NCI-H187 treated with DMSO at 0.1 percent for 48 hours (cell line): ENCODE measurements around the gene WDR44.
"Not testable (repeated sequence)": the region's sequence is repeated elsewhere in the genome, so short reads cannot be mapped to it uniquely, and the experiment has no call there.

Source experiments
- DNase-seq: peaks from one replicate; lab custom pipeline; 2025; lab: John Stamatoyannopoulos, UW

Gene WDR44

DNA sequence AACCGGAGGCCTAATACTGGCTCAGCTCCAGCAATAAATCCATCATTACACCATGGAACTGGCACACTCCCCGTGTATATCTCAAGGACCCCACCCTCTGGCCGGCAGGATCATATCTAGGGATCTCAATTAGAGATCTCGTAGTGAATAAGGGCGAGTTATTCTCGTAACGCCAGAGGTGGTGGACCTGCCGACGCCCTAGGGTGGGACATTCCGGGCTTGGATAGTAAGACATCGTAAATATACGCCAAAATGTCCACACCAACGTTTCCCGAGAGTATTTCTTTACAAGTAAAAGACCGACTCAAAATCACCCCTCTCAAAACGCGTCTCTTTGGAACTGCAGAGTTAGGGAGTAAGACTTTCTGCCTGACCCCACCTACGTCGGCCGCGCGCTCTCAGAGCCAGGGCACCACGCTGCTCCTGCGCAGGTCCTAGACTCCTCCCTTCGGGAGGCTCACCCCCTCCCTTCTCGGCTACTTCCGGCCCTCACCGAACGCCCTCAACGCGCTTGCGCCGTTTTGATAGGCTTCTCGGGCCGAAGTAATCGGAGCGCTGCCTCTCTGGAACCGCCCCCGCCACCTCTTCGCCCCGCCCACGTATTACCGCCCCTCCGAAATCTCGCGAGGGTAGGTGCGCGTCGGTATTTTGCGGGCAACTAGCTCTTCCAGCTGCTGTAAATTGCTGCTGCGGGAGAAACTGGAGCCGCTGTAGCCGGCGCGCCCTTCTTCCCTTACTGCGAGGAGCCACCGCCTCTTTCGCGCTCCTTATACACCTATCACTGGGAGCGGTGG, at the start of gene WDR44:
Gene WDR44 (plus strand): TSS at position 643 of the 794 bp plus-strand sequence. CDS start 398 bp downstream, outside the sequence.
- peak; percentile 70 for DNase-seq

GRCh38 chrX:118305827-118306226, 40.1 kb upstream of the WDR44 start:
- not testable (repeated sequence) for DNase-seq

DNA sequence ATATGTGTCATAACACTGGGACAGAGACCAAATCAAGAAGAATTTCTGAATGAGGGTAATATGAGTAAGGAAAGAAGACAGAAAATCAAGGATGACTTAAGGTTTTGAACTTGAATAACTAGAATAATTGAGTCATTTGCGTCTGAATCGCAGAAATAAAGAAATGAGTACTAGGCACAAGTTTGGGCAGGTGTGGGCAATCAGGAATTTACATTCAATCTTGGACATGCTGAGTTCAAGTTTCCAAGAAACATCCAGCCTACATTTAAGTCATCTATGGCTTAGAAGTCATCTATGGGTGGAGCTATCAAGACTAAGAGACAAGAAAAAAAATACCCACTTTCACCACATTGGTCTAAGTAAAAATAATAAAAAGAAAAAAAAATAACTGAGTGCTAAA, 30.4 kb upstream of the WDR44 start:
- DNase-seq = no peak

- DNase-seq = no peak
These were observed 21.3 kb upstream of the WDR44 start for GRCh38 chrX:118324588-118324987.

GRCh38 chrX:118325453-118325852, 20.5 kb upstream of the WDR44 start:
- no peak for DNase-seq

DNA sequence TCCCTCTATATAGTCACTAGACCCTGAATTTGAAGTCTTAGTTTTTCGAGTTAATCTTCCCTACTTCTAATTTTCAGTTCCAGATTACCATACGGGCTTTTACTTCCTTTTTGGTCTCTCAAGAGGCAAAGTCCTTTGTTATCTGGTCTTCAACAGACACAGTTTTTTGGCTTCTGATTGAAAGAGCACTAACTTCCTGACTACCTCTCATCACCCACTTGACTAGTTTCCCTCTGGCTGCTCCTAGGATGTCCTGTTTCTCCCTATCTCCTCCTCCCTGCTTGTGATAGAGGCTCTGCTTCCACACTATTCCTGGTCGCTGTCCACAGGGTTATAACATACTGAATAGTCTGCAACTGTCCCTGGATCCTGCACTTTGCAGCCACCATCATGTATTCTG, 16.7 kb upstream of the WDR44 start:
- DNase-seq = no peak

GRCh38 chrX:118337687-118338086, 8.2 kb upstream of the WDR44 start:
- DNase-seq = no peak

GRCh38 chrX:118338930-118339329, 7.0 kb upstream of the WDR44 start:
- DNase-seq = no peak

DNA sequence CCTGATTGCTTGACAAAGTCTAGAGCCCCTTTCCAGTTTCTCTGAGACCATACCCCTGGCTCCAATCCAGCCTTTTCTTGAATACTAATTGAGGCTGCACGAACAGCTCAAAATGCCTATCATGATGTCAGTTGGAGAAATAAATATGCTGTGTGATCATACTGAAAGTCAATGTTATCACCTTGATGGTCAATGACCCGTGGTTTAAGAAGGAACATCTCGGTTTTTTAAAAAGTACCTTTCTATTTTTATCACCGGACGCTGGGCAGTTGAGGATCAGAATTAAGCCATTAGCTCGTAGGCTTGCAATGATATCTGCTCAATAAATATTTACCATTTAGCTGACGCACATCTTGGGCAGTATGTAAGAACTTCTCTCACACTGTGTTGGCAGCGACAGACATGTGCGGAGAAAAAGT, 852 bp upstream of the WDR44 start:
- DNase-seq = no peak

GRCh38 chrX:118346258-118347094, 570 bp downstream of the WDR44 start:
- DNase-seq = no peak

- DNase-seq = no peak
These were observed 1.2 kb downstream of the WDR44 start for GRCh38 chrX:118347131-118347530.

DNA sequence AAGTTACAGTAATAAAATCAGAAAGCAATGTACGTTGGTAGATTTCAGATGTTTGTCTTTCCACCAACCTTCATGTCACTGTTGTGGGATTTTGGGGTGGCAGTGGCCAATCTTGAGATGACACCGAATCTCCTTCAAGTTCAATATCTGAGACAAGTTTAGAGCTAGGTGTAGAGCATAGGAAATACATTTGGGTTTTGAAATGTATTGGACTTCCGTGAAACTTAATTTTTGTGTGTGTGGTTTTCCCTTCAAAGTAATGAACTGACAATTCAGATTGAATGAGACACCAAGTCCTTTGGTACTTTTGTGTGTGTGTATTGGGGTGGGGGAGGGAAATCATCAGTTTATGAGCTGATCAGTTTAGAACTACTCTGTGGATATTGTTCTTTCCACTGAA, 1.8 kb downstream of the WDR44 start:
- DNase-seq = no peak

DNA sequence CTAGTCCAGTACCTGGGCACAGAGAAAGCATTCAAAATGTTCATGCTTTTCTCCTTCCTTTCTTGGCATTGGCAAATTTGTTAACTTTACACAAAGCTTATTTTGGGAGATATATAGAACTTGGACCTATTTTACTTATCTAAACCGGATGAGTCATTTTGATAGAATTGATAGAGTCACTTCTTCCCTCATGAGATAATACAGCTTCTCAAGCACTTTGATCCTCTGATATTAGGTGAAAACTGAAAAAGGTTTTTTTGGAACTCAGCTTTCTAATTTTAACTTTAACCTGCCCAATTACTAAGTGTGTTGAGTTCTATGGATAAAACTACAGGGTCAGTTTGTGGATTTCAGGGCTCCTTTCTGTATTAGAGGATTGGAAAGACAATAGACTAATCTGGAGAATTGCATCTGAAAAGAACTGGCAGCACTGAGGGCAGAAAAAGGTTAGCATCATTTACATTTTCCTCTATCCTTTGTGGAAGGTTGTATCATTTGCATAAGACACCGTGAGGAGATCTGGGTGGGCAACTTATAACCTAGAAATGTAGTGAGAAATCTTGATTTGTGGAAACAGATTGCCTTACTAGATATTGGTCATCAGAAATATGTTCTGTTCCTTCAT, 2.4 kb downstream of the WDR44 start:
- no peak for DNase-seq

DNA sequence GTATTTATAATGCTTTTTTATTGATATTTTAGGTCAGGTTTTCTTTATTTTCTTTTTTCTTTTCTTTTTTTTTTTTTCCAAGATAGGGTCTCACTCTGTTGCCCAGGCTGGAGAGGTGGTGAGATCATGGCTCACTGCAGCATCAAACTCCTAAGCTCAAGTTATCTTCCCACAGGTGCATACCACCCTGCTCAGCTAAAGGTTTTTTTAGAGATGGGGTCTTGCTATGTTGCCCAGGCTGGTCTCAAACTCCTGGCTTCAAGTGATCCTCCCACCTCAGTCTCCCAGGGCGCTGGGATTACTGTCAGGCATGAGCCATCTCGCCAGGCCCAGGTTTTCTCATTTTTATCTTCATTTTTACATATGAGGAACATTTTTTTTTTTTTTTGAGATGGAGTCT, 3.3 kb downstream of the WDR44 start:
- no peak for DNase-seq

DNA sequence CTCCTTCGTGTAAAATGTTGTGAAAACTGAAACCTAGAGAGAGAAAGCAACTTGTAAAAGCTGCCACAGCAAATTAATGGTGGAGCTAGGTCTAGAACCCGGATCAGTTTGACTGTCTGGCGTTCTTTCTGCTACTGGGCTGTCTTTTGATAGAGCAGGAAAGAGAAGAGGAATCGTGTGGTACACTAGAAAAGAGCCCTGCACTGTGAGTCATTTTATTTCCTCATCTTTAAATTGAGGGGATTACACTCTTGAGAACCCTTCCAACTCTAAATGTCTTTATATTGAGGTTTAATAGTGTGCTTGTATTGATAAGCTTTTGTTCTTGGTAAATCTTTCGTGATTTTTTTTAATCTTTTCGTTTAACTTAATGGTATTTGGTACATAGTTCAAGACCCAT, 4.3 kb downstream of the WDR44 start:
- DNase-seq = no peak

DNA sequence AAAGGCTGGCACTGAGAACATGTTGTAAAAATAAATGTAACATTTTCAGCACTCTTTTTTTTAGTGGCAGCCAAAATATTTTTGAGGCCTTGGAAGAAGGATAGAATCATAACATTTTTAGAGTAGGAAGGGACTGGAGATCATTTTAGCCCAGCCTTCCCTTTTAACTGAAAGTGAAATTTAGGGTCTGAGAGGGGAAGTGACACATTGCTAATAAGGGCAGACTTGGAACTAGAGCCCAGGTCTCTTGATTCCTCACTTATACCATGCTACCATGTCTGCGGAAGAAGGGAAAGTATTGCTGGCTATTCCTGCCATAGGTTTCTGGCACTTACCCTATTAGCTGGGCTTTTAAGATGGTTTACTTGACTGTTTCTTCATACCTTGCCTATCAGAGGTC, 4.8 kb downstream of the WDR44 start:
- no peak for DNase-seq

- DNase-seq = no peak
These were observed 6.7 kb downstream of the WDR44 start for GRCh38 chrX:118352566-118352965.

DNA sequence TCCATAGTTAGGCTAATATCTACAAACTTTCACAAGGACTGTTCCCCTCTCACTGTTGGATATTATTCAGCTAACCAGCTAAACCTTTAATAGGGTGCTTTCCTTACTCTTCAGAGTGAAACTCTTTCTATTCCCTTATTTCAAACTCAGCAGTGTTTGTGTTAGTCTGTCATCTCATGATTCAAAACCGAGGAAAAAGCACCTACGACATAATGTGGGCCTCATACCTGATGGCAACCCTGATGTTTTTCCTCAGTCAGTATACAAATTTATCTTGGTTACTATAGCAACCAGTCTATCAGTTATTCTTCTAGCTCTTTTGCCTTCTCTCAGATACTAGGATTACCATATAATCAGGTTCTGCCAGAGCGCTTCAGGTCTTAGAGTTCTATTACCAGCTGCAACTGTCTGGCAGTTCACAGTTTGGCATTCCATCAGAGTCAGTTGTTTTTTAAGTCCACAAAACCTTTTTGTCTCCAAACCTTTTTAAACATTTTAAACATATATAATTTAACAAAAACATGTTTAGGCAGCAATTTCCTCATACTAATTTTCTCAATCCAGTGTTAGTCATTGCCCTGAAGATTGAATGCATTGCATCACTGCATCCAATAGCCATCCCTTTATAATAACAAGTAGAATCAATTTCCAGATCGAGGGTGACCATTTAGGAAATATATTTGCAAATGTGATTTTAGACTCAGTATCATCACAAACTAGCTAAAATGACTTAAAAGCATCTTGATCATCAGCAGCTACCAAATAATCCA, 7.4 kb downstream of the WDR44 start:
- no peak for DNase-seq

DNA sequence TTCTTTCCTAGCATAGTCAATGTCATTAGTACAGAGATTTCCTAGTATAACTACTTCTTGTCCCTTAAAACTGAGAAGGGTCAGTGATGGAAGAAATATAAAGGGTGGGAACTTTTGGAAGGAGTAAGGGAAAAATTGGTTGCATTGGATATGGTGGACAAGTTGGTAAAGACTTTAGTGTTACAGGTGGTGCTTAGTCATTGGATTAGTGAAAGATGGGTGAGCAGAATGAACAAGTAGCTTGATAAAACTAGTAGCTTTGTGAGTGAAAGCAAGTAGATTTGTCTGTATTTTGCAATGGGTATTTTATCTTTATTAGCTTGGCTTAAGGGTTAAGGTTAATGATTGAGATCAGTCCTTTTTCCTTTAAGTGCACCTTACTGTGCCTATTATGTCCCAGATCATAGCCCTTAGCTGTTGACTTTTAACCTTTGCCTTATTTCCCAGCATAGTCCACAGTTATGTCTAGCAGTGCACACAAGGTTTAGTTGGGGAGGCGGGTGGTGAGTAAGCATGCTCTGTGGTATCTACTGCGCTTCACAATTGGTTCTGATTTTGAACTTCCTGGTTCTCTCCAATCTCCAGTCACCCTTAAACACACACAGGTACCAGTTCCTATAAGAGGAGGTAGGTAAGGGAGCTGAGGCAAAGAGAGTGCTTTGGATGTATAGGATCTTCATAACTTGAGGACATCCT, 9.5 kb downstream of the WDR44 start:
- no peak for DNase-seq

GRCh38 chrX:118356154-118356701, 10.3 kb downstream of the WDR44 start:
- DNase-seq = no peak
